B cell (primary cell): ENCODE data around the gene CETP. TPM values are rescaled to one million over a fixed set of nuclear protein-coding genes. Genes with fewer than 3 reads are reported as not detected.

Experiments
- ATAC-seq: fragments of 200-7000 bp; cut with Tn5 transposase; one replicate; pipeline ENCODE4 v1.10.0; 2021; ENCODE audit warnings: low read depth, mild to moderate bottlenecking, moderate number of reproducible peaks, moderate library complexity
- CTCF ChIA-PET: fragments of 350-600 bp; sonication (Branson Sonifier 250); formaldehyde crosslinking; loops from one replicate; lab custom pipeline; 2021; ENCODE audit warnings: antibody characterized with exemption, inconsistent platforms; lab: Charles Lee
- POLR2A ChIA-PET: fragments of 350-600 bp; sonication (Branson Sonifier 250); formaldehyde crosslinking; loops from one replicate; lab custom pipeline; 2021; ENCODE audit warnings: antibody characterized with exemption; lab: Charles Lee
- DNase-seq: peaks from one replicate; pipeline ENCODE4 v3.0.0; 2013
- H2AFZ ChIP-seq: 2 replicates; pipeline ENCODE4 v1.6.1; 2012; ENCODE audit warnings: mild to moderate bottlenecking, low read depth, low read length; ENCODE audit not compliant: insufficient read depth, poor library complexity, severe bottlenecking
- H3K27ac ChIP-seq, 2 donors: 1 replicate in 1 of 2; 2 replicates in 1 of 2; pipeline ENCODE4 v1.5.1; 2012 to 2013; ENCODE audit warnings: low read length in 2 of 2, mild to moderate bottlenecking in 2 of 2, moderate library complexity in 1 of 2
- H3K27me3 ChIP-seq, 4 experiments: fragments of 200-600 bp in 1 of 4; sonication (generic) in 1 of 4; replicated peaks in 1 of 4; 1 replicate in 2 of 4; 2 replicates in 2 of 4; pipeline versions ENCODE4 v1.6.1 to v1.7.0; 2013 to 2016; ENCODE audit warnings: low read length in 3 of 4, mild to moderate bottlenecking in 2 of 4, mixed read lengths in 1 of 4, moderate library complexity in 1 of 4; ENCODE audit not compliant: insufficient read depth in 4 of 4, control insufficient read depth in 3 of 4; ENCODE audit errors: control extremely low read depth in 1 of 4
- H3K36me3 ChIP-seq, 2 experiments: replicated peaks in 1 of 2; 1 replicate in 1 of 2; 2 replicates in 1 of 2; pipeline versions ENCODE4 v1.6.1 to v1.7.1; 2013; ENCODE audit warnings: low read length in 1 of 2; ENCODE audit not compliant: insufficient read depth in 2 of 2, control insufficient read depth in 1 of 2; ENCODE audit errors: control extremely low read depth in 1 of 2, extremely low read depth in 1 of 2
- H3K4me1 ChIP-seq, 2 donors: fragments of 200-600 bp in 1 of 2; sonication (generic) in 1 of 2; 1 replicate in 1 of 2; 2 replicates in 1 of 2; pipeline versions ENCODE4 v1.5.1 to v1.6.1; 2013 to 2017; ENCODE audit warnings: low read length in 2 of 2; ENCODE audit not compliant: control insufficient read depth in 2 of 2, insufficient read depth in 2 of 2
- H3K4me2 ChIP-seq: replicated peaks from 2 replicates; pipeline ENCODE3; 2012; ENCODE audit warnings: mild to moderate bottlenecking, low read depth, low read length; ENCODE audit not compliant: poor library complexity, severe bottlenecking
- H3K4me3 ChIP-seq, 5 experiments: fragments of 200-600 bp in 1 of 5; sonication (generic) in 1 of 5; 1 replicate in 3 of 5; 2 replicates in 2 of 5; pipeline versions ENCODE4 v1.5.1 to v1.7.0; 2011 to 2016; ENCODE audit warnings: low read length in 4 of 5, mild to moderate bottlenecking in 4 of 5, low read depth in 2 of 5, control low read depth in 1 of 5, moderate library complexity in 1 of 5; ENCODE audit not compliant: insufficient read depth in 1 of 5; ENCODE audit errors: control extremely low read depth in 1 of 5, extremely low read depth in 1 of 5
- H3K79me2 ChIP-seq: fragments of 200-600 bp; sonication (generic); one replicate; pipeline ENCODE4 v1.6.0; 2016; ENCODE audit warnings: low read length; ENCODE audit not compliant: control insufficient read depth, insufficient read depth
- H3K9ac ChIP-seq: fragments of 200-600 bp; sonication (generic); 2 replicates; pipeline ENCODE4 v1.6.1; 2017; ENCODE audit warnings: mild to moderate bottlenecking, low read length, moderate library complexity
- H3K9me3 ChIP-seq, 3 donors: one replicate each; pipeline versions ENCODE4 v1.6.1 to v1.7.1; 2013; ENCODE audit warnings: low read length in 2 of 3; ENCODE audit not compliant: control insufficient read depth in 2 of 3, insufficient read depth in 1 of 3; ENCODE audit errors: control extremely low read depth in 1 of 3
- H4K20me1 ChIP-seq: 2 replicates; pipeline ENCODE4 v1.6.0; 2012; ENCODE audit warnings: mild to moderate bottlenecking, low read length; ENCODE audit not compliant: insufficient read depth, control insufficient read depth, poor library complexity, severe bottlenecking
- H3K27ac Mint-ChIP-seq: one replicate; pipeline ENCODE4 v1.8.0; 2021; ENCODE audit warnings: mixed read lengths
- H3K27me3 Mint-ChIP-seq: one replicate; pipeline ENCODE4 v1.8.0; 2021; ENCODE audit warnings: mixed read lengths
- H3K4me1 Mint-ChIP-seq: one replicate; pipeline ENCODE4 v1.8.0; 2021; ENCODE audit warnings: mixed read lengths
- H3K4me3 Mint-ChIP-seq: one replicate; pipeline ENCODE4 v1.8.0; 2021; ENCODE audit warnings: mixed read lengths
- H3K9me3 Mint-ChIP-seq: one replicate; pipeline ENCODE4 v1.8.0; 2022; ENCODE audit warnings: mixed read lengths; ENCODE audit not compliant: insufficient read depth
- CTCF ChIP-seq: fragments of 200-600 bp; IDR thresholded peaks from one replicate; pipeline ENCODE4 v1.8.0; 2022; ENCODE audit warnings: antibody characterized with exemption, mild to moderate bottlenecking
- EZH2 ChIP-seq: IDR thresholded peaks from 2 replicates; pipeline ENCODE4 v1.6.1; 2012; ENCODE audit warnings: borderline replicate concordance, low read depth, mild to moderate bottlenecking, moderate library complexity, low read length; ENCODE audit not compliant: insufficient read depth, poor library complexity, severe bottlenecking
- WGBS: methylation state at CpG from one replicate; pipeline ENCODE4 v1.1.5; 2013; ENCODE audit warnings: missing lambda C conversion rate; ENCODE audit not compliant: insufficient coverage; 5-methylcytosine and 5-hydroxymethylcytosine counted together
- intact Hi-C: fragments of 100-400 bp; cut with micrococcal nuclease; formaldehyde crosslinking; loops from one replicate; pipeline ENCODE4 v1.10.0; 2022
- polyA plus RNA-seq: library from polyadenylated mRNA; depleted of rRNA; stranded (reverse); fragments of >200 nt; gene quantifications from 2 replicates; pipeline ENCODE4 v1.2.3, GENCODE V29; 2012
- total RNA-seq, 2 donors: library from RNA; stranded (reverse); fragments of 120-200 nt in 1 of 2; gene quantifications; 1 replicate in 1 of 2; 2 replicates in 1 of 2; pipeline versions ENCODE4 v1.2.3 to v1.2.4, GENCODE V29; 2013 to 2022

CETP gene
- total and polyA plus RNA-seq, 2 donors (not counting 1 experiment from before 2014, with no cell fraction given): 0.18 to 1.3 TPM

- no peaks in the 10 kb centered on the region for H3K27me3 ChIP-seq
- no peak for DNase-seq
- H3K27ac Mint-ChIP-seq: no peak overlapping the region
- H3K9ac ChIP-seq: no peak overlapping the region
- peaks cover 37% of the 10 kb centered on the region for H3K79me2 ChIP-seq
- peaks cover 13% of the 10 kb centered on the region for H3K4me1 Mint-ChIP-seq
- no peaks in the 10 kb centered on the region for H3K27me3 Mint-ChIP-seq
- no peak overlapping the region for H3K4me2 ChIP-seq
- 100% methylated on average over 1 of the region's 6 CpGs for WGBS
- ChIA-PET CTCF (interaction anchor here (2.6 kb wide), 1 partner anchor 18 kb away, joined by 5 read pairs; no protein-coding TSS in a partner anchor), POLR2A (interaction anchor here (0.6 kb wide), 1 partner anchor 15 kb away, joined by 4 read pairs; no protein-coding TSS in a partner anchor)
- intact Hi-C loops: no loop called here
- no peaks in the 10 kb centered on the region for H3K9me3 ChIP-seq
- H3K4me3 ChIP-seq: no peak overlapping the region
- H4K20me1 ChIP-seq: peaks cover 4% of the 10 kb centered on the region
- no peak overlapping the region for H3K27ac ChIP-seq
- TF ChIP-seq CTCF (no peak), EZH2 (no peak)
- H2AFZ ChIP-seq: no peak overlapping the region
- no peak overlapping the region for H3K4me3 Mint-ChIP-seq
- H3K36me3 ChIP-seq: peaks cover 14 to 88% of the 10 kb centered on the region in 2 experiments
- no peaks in the 10 kb centered on the region for H3K9me3 Mint-ChIP-seq
- ATAC-seq: no peak
- H3K4me1 ChIP-seq: peaks cover 0 to 38% of the 10 kb centered on the region in 2 donors
These were observed 60.0 kb downstream of the CETP start for GRCh38 chr16:57021757-57022156.

GRCh38 chr16:57022445-57022844, 60.7 kb downstream of the CETP start:
- H2AFZ ChIP-seq: no peak overlapping the region
- peaks cover 4% of the 10 kb centered on the region for H4K20me1 ChIP-seq
- no peak overlapping the region for H3K9ac ChIP-seq
- H3K27me3 Mint-ChIP-seq: no peaks in the 10 kb centered on the region
- peak overlapping the region; percentile 41 for H3K27ac Mint-ChIP-seq
- H3K9me3 ChIP-seq: no peaks in the 10 kb centered on the region
- H3K9me3 Mint-ChIP-seq: no peaks in the 10 kb centered on the region
- WGBS: 70% methylated on average over 7 of the region's 7 CpGs
- peaks cover 31% of the 10 kb centered on the region for H3K79me2 ChIP-seq
- no peaks in the 10 kb centered on the region for H3K27me3 ChIP-seq
- CTCF ChIA-PET: interaction anchor here (0.7 to 2.6 kb wide), 3 partner anchors 8 to 60 kb away, joined by 4 to 5 read pairs (median 4); no protein-coding TSS in a partner anchor
- no peak overlapping the region for H3K4me3 Mint-ChIP-seq
- peaks cover 8 to 86% of the 10 kb centered on the region in 2 experiments for H3K36me3 ChIP-seq
- TF ChIP-seq EZH2 (no peak), CTCF (no peak)
- intact Hi-C loops: no loop called here
- no peak for DNase-seq
- no peak overlapping the region for H3K4me2 ChIP-seq
- peaks cover 19% of the 10 kb centered on the region for H3K4me1 Mint-ChIP-seq
- no peak overlapping the region for H3K4me3 ChIP-seq
- H3K27ac ChIP-seq: no peak overlapping the region
- no peak for ATAC-seq
- POLR2A ChIA-PET: no interaction called here
- H3K4me1 ChIP-seq: peaks cover 0 to 42% of the 10 kb centered on the region in 2 donors
